ENCODE measurements around the gene PODNL1.
"Not testable (repeated sequence)": the region's sequence is repeated elsewhere in the genome, so short reads cannot be mapped to it uniquely, and the experiment has no call there.

The PODNL1 gene

DNA sequence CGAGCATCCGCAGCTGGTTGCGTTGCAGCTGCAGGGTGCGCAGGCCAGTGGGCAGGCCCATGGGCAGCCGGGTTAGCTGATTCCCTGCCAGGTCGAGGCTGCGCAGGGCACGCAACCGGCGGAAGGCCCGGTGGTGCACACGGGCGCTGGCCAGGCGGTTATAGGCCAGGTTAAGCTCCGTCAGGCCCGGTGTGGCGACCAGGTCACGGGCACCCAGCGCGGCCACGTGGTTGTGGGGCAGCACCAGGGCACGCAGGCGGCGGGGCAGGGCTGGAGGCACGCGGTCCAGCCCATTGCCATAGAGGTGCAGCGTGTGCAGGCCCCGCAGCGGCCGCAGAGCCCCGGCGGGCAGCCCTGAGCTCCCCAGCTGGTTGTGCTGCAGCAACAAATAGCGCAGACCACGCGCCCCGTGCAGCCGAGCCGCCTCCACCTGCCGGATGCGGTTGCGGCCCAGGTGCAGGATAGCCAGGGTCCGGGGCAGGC is 5.3 kb downstream of the PODNL1 start:
- H3K27me3 Mint-ChIP-seq: peaks cover 17% of the 10 kb centered on the region
- ATAC-seq (ENCODE audit: low read depth): no peak
- peaks cover 16% of the 10 kb centered on the region for H3K4me1 Mint-ChIP-seq
- peaks cover 6% of the 10 kb centered on the region for H3K36me3 Mint-ChIP-seq
- H3K4me3 Mint-ChIP-seq: no peak overlapping the region
- H3K9me3 Mint-ChIP-seq: no peaks in the 10 kb centered on the region
- H3K27ac Mint-ChIP-seq: no peak overlapping the region
- no peak for DNase-seq (ENCODE audit: low spot score in 2 of 2)

DNA sequence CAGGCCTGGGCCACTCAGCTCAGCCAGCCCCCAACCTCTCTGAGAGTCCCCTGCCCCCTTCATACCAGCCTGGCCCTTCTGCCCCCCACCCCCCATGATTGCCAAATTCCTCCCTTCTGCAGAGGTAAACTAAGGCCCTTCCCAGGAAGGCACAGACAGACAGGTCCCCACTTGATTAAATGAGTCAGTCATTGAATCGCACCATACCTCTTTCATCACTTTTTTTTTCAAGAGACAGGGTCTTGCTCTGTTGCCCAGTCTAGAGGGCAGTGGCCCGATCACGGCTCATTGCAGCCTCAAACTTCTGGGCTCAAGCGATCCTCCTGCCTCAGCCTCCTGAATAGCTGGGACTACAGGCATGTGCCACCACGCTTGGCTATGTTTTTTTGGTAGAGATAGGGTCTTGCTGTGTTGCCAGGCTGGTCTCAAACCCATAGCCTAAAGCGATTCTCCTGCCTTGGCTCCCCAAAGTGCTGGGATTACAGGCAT is 6.0 kb downstream of the PODNL1 start:
- DNase-seq (ENCODE audit: low spot score in 2 of 2): no peak
- Mint-ChIP-seq H3K27ac (no peak overlapping the region), H3K36me3 (peaks cover 7% of the 10 kb centered on the region), H3K27me3 (peaks cover 12% of the 10 kb centered on the region), H3K4me3 (no peak overlapping the region), H3K9me3 (no peaks in the 10 kb centered on the region), H3K4me1 (peaks cover 11% of the 10 kb centered on the region)
- ATAC-seq (ENCODE audit: low read depth): no peak

DNA sequence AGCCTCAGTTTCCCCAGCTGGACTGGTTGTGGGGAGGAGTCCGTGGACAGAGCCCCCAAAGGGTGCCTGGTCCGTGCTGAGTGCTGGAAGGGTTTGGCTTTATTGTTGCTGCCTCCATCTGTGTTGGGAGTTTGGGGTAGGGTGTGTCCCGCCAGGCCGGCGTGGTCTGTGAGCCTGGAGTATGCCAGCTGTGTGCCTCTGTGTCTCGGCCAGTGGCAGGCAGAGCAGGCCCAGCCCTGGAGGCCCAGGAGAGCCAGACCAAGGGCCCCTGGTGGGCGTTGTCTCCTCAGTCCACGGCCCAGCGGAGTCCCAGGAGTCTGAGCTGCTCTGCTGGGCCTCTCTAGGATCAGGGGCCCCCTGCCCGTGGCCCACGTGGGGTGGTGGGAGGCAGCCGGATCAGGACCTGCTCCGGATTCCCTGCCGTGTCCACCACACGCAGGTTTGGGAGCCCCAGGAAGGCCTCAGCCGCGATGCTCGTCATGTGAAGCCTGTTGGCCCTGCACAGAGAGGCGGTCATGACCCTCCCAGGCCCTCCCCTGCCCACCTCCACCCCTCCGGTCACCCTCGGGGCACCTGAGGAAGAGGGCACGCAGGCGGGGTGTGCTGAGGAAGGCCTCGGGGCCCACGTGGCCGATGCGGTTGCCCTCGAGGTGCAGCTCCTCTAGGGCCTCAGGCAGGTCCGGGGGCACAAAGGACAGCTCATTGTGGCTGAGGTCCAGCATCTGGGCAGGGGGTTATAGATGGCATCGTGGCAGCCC is 6.6 kb downstream of the PODNL1 start:
- Mint-ChIP-seq H3K4me1 (peaks cover 11% of the 10 kb centered on the region), H3K36me3 (peaks cover 10% of the 10 kb centered on the region), H3K27me3 (peaks cover 12% of the 10 kb centered on the region), H3K4me3 (no peak overlapping the region), H3K9me3 (no peaks in the 10 kb centered on the region), H3K27ac (no peak overlapping the region)
- no peak for DNase-seq (ENCODE audit: low spot score in 2 of 2)
- no peak for ATAC-seq (ENCODE audit: low read depth)

DNA sequence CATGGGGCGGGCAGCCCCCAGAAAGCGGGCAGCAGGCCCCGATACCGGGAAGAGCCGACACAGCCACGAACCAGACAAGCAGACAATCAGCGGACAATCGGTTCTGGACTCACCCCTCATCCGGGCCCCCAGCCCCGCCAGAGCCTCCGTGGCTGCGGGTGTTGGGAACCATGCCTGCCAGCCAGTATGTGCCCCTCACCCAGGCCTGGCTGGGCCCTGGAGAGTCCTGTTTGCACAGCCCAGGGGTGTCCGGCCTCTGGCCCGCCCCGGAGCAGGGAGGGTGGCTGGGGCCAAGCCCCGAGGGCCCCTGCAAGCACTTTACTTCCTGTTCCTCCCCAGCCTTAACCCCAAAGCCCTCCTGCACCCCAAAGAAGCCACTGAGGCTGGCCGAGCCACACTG is 7.8 kb downstream of the PODNL1 start:
- H3K27me3 Mint-ChIP-seq: peaks cover 9% of the 10 kb centered on the region
- peaks cover 11% of the 10 kb centered on the region for H3K4me1 Mint-ChIP-seq
- DNase-seq (ENCODE audit: low spot score in 2 of 2) (no peak), ATAC-seq (ENCODE audit: low read depth) (no peak)
- H3K9me3 Mint-ChIP-seq: no peaks in the 10 kb centered on the region
- H3K27ac Mint-ChIP-seq: no peak overlapping the region
- H3K36me3 Mint-ChIP-seq: peaks cover 12% of the 10 kb centered on the region
- no peak overlapping the region for H3K4me3 Mint-ChIP-seq

DNA sequence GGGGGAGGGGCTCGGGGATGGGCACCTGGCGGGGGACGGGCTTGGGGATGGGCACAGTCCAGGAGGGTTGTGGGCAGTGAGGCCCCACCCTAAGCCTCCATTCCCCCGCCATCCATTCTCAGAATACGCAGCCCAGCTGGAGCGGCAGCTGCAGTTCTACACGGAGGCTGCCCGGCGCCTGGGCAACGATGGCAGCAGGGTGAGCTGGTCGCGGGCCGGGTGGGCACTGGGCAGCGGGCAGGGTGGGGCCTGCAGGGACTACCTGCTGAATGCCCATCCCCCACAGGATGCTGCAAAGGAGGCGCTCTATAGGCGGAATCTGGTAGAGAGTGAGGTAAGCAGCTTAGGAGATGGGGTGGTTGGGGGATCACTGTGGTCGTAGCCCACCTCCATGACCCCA is 8.3 kb downstream of the PODNL1 start:
- Mint-ChIP-seq H3K4me1 (peaks cover 11% of the 10 kb centered on the region), H3K36me3 (peaks cover 13% of the 10 kb centered on the region), H3K27me3 (peaks cover 9% of the 10 kb centered on the region), H3K9me3 (no peaks in the 10 kb centered on the region), H3K27ac (no peak overlapping the region), H3K4me3 (no peak overlapping the region)
- ATAC-seq (ENCODE audit: low read depth) (no peak), DNase-seq (ENCODE audit: low spot score in 2 of 2) (no peak)

DNA sequence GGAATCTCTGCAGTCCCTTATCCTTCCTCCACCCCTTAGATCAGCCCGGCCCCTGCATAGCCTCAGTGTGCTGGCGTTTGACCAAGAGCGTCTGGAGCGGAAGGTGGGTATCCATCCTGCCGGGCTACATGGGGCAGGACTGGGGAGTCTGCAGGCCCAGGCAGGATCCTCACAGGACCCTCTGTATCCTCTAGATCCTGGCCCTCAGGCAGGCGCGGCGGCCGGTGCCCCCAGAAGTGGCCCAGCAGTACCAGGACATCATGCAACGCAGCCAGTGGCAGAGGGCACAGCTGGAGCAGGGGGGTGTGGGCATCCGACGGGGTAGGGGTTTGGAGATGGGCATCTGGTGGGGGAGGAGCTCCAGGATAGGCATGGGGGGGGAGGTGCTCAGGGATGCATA is 8.9 kb downstream of the PODNL1 start:
- H3K4me3 Mint-ChIP-seq: no peak overlapping the region
- peaks cover 3% of the 10 kb centered on the region for H3K27me3 Mint-ChIP-seq
- ATAC-seq (ENCODE audit: low read depth) (no peak), DNase-seq (ENCODE audit: low spot score in 2 of 2) (no peak)
- no peaks in the 10 kb centered on the region for H3K9me3 Mint-ChIP-seq
- H3K36me3 Mint-ChIP-seq: peaks cover 16% of the 10 kb centered on the region
- H3K27ac Mint-ChIP-seq: no peak overlapping the region
- peaks cover 5% of the 10 kb centered on the region for H3K4me1 Mint-ChIP-seq

DNA sequence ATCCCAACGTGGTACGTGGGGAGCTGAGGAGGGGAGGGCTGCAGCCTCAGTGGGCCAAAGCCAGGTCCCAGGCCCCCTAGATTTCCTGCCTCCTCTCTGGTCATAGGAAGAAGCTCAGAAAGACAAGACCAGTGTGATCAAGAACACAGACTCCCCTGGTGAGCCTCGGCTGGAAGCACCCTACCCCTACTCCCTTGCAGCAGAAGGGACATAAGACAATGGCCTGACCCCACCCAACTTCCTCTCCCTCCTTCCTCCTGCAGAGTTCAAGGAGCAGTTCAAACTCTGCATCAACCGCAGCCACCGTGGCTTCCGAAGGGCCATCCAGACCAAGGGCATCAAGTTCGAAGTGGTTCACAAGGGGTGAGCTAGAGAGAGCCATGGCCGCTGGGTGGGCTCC is 11.5 kb downstream of the PODNL1 start:
- DNase-seq (ENCODE audit: low spot score in 2 of 2): no peak
- Mint-ChIP-seq H3K4me1 (no peaks in the 10 kb centered on the region), H3K4me3 (no peak overlapping the region), H3K27ac (no peak overlapping the region), H3K27me3 (no peaks in the 10 kb centered on the region), H3K36me3 (peaks cover 25% of the 10 kb centered on the region), H3K9me3 (no peaks in the 10 kb centered on the region)
- no peak for ATAC-seq (ENCODE audit: low read depth)

DNA sequence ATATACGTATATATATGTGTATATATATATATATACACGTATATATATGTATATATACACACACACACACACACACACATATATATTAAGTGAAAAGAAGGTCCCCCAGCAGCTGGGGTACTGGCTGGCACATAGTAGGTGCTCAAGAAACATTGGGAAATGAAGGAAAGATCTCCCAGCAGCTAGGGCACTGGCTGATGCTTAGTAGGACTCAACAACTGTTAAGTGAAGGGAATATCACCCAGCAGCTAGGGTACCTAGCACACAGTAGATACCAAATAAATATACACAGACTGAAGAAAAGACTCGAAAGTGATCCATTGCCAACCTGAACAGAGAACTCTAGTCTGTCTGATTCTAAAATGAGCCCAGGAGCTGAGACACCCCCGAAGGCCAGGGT is 12.2 kb downstream of the PODNL1 start:
- Mint-ChIP-seq H3K4me1 (peaks cover 2% of the 10 kb centered on the region), H3K27me3 (no peaks in the 10 kb centered on the region), H3K27ac (no peak overlapping the region), H3K36me3 (peaks cover 30% of the 10 kb centered on the region), H3K9me3 (no peaks in the 10 kb centered on the region), H3K4me3 (no peak overlapping the region)
- ATAC-seq (ENCODE audit: low read depth): no peak
- no peak for DNase-seq (ENCODE audit: low spot score in 2 of 2)

DNA sequence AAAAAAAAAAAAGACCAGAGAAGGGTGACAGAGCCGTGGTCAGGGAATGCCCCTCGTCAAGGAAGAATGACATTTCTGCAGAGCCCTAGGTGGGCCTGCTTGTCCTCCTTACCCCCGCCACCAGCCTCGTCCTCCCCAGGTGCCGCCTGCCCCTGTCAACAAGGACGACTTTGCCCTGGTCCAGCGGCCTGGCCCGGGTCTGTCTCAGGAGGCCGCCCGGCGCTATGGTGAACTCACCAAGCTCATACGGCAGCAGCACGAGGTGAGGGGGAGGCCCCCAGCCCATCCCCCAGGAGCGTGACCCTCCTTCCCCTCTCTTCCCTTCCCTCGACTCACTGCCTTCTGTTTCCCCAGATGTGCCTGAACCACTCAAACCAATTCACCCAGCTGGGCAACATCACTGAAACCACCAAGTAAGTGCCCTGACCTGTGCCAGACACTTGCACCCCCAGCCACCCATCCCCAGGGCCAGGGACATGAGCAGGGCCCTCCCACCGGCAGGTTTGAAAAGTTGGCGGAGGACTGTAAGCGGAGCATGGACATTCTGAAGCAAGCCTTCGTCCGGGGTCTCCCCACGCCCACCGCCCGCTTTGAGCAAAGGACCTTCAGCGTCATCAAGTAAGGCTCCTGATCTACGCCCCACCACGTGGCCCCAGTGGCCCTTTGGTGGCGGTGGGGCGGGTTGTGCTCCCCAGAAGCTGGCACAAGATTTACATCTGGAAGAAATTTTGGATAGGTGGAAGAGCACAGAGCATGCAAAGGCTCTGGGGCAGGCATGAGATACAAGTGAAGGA is 14.8 kb downstream of the PODNL1 start:
- ATAC-seq (ENCODE audit: low read depth) (no peak), DNase-seq (ENCODE audit: low spot score in 2 of 2) (no peak)
- Mint-ChIP-seq H3K4me3 (no peak overlapping the region), H3K4me1 (peaks cover 2% of the 10 kb centered on the region), H3K36me3 (peaks cover 34% of the 10 kb centered on the region), H3K9me3 (no peaks in the 10 kb centered on the region), H3K27ac (no peak overlapping the region), H3K27me3 (no peaks in the 10 kb centered on the region)

DNA sequence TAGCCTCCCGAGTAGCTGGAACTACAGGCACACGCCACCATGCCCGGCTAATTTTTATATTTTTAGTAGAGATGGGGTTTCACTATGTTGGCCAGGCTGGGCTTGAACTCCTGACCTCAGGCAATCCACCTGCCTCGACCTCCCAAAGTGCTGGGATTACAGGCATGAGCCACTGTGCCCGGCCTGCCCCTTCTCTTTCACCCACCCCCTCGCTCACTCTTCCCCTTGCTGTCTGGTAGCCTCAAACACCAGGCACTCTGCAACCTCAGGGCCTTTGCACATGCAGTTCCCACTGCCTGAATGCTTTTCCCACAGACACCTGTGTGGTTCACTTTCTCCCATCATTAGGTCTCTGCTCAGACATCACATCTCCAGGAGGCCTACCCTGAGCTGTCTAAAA is 16.1 kb downstream of the PODNL1 start:
- H3K36me3 Mint-ChIP-seq: peaks cover 29% of the 10 kb centered on the region
- ATAC-seq (ENCODE audit: low read depth); DNase-seq (ENCODE audit: low spot score in 2 of 2); H3K27me3 Mint-ChIP-seq; H3K9me3 Mint-ChIP-seq; H3K27ac Mint-ChIP-seq; H3K4me3 Mint-ChIP-seq; H3K4me1 Mint-ChIP-seq: not testable (repeated sequence)

DNA sequence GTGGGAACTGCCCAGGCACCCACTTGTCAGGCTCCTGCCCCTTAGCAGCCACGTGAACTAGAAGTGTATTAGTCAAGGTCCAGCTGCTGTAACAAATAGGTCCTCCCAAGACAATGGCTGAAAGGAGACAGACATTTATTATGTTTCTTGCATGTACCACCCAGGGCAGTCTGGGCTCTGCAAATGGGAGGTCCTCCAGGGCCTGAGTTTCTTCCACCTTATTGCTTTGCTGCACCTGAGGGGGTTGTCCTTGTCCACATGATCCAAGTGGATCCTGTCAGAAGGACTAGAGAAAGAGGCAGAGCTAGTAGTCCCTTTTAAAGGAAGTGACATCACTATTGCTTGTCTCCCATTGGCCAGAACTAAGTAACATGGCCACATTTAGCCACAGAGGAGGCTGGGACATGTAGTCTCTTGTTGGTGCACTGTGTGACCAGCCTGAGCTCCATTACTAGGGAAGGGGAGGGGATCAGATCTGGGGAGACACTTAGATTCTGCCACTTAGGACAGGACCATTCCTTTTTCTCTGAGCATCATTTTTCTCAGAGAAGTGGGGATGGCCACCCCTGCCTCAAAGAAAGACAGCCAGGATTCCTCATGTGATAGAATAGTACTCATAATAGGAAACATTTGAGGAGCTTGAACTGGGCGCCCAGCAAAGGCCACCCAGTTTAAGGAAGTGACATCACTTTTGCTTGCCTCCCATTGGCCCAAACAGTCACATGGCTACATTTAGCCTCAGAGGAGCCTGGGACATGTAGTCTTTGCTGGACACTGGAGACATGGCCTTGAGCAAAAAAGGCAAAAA is 17.1 kb downstream of the PODNL1 start:
- DNase-seq (ENCODE audit: low spot score in 2 of 2): no peak
- Mint-ChIP-seq H3K27me3 (no peaks in the 10 kb centered on the region), H3K36me3 (peaks cover 27% of the 10 kb centered on the region), H3K4me1 (peaks cover 2% of the 10 kb centered on the region), H3K9me3 (no peaks in the 10 kb centered on the region), H3K4me3 (no peak overlapping the region), H3K27ac (no peak overlapping the region)
- ATAC-seq (ENCODE audit: low read depth): peak; percentile 82

DNA sequence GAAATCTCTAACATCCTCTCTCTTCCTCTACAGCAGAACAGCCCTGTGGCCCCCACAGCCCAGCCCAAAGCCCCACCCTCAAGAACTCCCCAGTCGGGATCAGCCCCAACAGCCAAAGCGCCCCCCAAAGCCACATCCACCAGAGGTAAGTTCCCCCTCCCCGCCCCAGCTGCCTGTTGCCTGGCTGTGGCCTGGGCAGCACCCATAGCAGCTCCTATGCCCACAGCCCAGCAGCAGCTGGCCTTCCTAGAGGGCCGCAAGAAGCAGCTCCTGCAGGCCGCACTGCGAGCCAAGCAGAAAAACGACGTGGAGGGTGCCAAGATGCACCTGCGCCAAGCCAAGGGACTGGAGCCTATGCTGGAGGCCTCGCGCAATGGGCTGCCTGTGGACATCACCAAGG is 17.7 kb downstream of the PODNL1 start:
- ATAC-seq (ENCODE audit: low read depth) (no peak), DNase-seq (ENCODE audit: low spot score in 2 of 2) (no peak)
- peaks cover 2% of the 10 kb centered on the region for H3K4me1 Mint-ChIP-seq
- no peaks in the 10 kb centered on the region for H3K27me3 Mint-ChIP-seq
- no peaks in the 10 kb centered on the region for H3K9me3 Mint-ChIP-seq
- no peak overlapping the region for H3K4me3 Mint-ChIP-seq
- H3K36me3 Mint-ChIP-seq: peaks cover 25% of the 10 kb centered on the region
- H3K27ac Mint-ChIP-seq: no peak overlapping the region

DNA sequence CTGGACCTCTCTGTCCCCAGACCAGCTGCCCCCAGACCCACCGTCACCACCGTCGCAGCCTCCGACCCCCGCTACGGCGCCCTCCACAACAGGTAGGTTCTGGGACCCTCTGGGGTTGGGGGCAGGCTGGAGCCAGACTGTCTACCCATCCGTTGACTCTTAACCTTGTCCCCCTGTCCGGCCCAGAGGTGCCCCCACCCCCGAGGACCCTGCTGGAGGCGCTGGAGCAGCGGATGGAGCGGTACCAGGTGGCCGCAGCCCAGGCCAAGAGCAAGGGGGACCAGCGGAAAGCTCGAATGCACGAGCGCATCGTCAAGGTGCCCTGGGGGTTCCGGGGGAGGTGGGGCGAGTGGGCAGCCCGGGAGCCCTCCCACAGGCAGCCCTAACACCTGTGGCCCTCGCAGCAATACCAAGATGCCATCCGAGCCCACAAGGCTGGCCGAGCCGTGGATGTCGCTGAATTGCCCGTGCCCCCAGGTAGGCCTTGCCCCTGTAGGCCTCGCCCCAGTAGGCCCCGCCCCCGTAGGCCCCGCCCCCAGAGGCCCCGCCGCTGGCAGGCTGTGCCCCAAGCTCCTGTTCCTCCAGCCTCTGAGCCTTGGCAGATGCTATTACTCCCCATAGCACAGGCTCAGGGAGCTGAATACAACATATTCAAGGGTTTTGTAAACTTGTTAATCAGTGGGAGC is 19.3 kb downstream of the PODNL1 start:
- no peak overlapping the region for H3K4me3 Mint-ChIP-seq
- H3K27me3 Mint-ChIP-seq: no peaks in the 10 kb centered on the region
- H3K9me3 Mint-ChIP-seq: no peaks in the 10 kb centered on the region
- H3K4me1 Mint-ChIP-seq: peaks cover 2% of the 10 kb centered on the region
- no peak for DNase-seq (ENCODE audit: low spot score in 2 of 2)
- H3K36me3 Mint-ChIP-seq: peaks cover 21% of the 10 kb centered on the region
- H3K27ac Mint-ChIP-seq: no peak overlapping the region
- ATAC-seq (ENCODE audit: low read depth): no peak

Measured in memory B cell (primary cell).